OCI-LY7 (cell line): Measurements from ENCODE around the gene PEMT. TPM values are rescaled to one million over a fixed set of nuclear protein-coding genes. Genes with fewer than 3 reads are reported as not detected.

Experiments used
- BruUV-seq: library from RNA; stranded (reverse); fragments of 400-500 nt; replicated peaks from 2 replicates; lab custom pipeline; 2021; lab: Mats Ljungman, UMichigan
- CTCF ChIA-PET: fragments of 300-600 bp; sonication (Branson Sonifier 250); formaldehyde crosslinking; loops from one replicate; lab custom pipeline; 2022; ENCODE audit warnings: antibody characterized with exemption; ENCODE audit not compliant: unreplicated experiment; lab: Charles Lee
- POLR2A ChIA-PET: fragments of 300-600 bp; sonication (Branson Sonifier 250); formaldehyde crosslinking; loops from one replicate; lab custom pipeline; 2022; ENCODE audit warnings: antibody characterized with exemption; lab: Charles Lee
- DNase-seq: peaks from one replicate; pipeline ENCODE4 v3.0.0-alpha.2; 2015; ENCODE audit warnings: low spot score
- H2AFZ ChIP-seq: fragments of 200-600 bp; sonication (generic), shearing (Covaris generic); 2 replicates; pipeline ENCODE4 v1.6.1; 2014; ENCODE audit warnings: mild to moderate bottlenecking, antibody characterized with exemption, low read length, moderate library complexity
- H3K27ac ChIP-seq: fragments of 200-600 bp; sonication (generic); 2 replicates; pipeline ENCODE4 v1.5.1; 2014; ENCODE audit warnings: mixed run types, low read depth, mild to moderate bottlenecking, moderate library complexity, low read length, inconsistent platforms; ENCODE audit not compliant: poor library complexity, severe bottlenecking
- H3K36me3 ChIP-seq: fragments of 200-600 bp; sonication (generic); 2 replicates; pipeline ENCODE4 v1.6.1; 2014; ENCODE audit warnings: mild to moderate bottlenecking, antibody characterized with exemption, low read length, moderate library complexity, mixed read lengths; ENCODE audit not compliant: insufficient read depth
- H3K4me1 ChIP-seq: fragments of 200-600 bp; sonication (generic); 2 replicates; pipeline ENCODE4 v1.5.1; 2014; ENCODE audit warnings: mild to moderate bottlenecking, low read length; ENCODE audit not compliant: insufficient read depth, poor library complexity, severe bottlenecking
- H3K4me2 ChIP-seq: fragments of 200-600 bp; sonication (generic); 2 replicates; pipeline ENCODE4 v1.6.1; 2014; ENCODE audit warnings: mild to moderate bottlenecking, low read length
- H3K4me3 ChIP-seq: fragments of 200-600 bp; sonication (generic); 2 replicates; pipeline ENCODE4 v1.5.1; 2014; ENCODE audit warnings: mild to moderate bottlenecking, low read depth, low read length; ENCODE audit not compliant: poor library complexity, severe bottlenecking
- H3K79me2 ChIP-seq: fragments of 200-600 bp; sonication (generic); 2 replicates; pipeline ENCODE4 v1.6.1; 2016; ENCODE audit warnings: low read depth, mild to moderate bottlenecking, low read length, moderate library complexity, mixed read lengths; ENCODE audit not compliant: insufficient read depth
- H3K9me2 ChIP-seq: fragments of 200-600 bp; sonication (generic); 2 replicates; pipeline ENCODE4 v1.6.1; 2016; ENCODE audit warnings: mild to moderate bottlenecking, low read length, mixed read lengths; ENCODE audit not compliant: insufficient read depth
- H3K9me3 ChIP-seq: fragments of 200-600 bp; sonication (generic); 2 replicates; pipeline ENCODE4 v1.6.1; 2014; ENCODE audit warnings: mild to moderate bottlenecking, mixed run types, low read length, mixed read lengths
- H4K20me1 ChIP-seq: fragments of 200-600 bp; sonication (generic); 2 replicates; pipeline ENCODE4 v1.6.1; 2014; ENCODE audit warnings: mild to moderate bottlenecking, antibody characterized with exemption, low read length, moderate library complexity, mixed read lengths; ENCODE audit not compliant: insufficient read depth
- EZH2phosphoT487 ChIP-seq: fragments of 200-600 bp; sonication (generic); IDR thresholded peaks from 2 replicates; pipeline ENCODE4 v1.6.1; 2018; ENCODE audit warnings: low read depth, borderline replicate concordance, mild to moderate bottlenecking, mixed run types, antibody characterized with exemption, low read length, moderate library complexity, mixed read lengths
- intact Hi-C: fragments of 100-400 bp; cut with micrococcal nuclease; formaldehyde crosslinking; loops from one replicate; pipeline ENCODE4 v1.10.0; 2022; ENCODE audit not compliant: unreplicated experiment
- total RNA-seq, 2 experiments: library from RNA; depleted of rRNA in 1 of 2; stranded (reverse); fragments of >200 nt in 1 of 2; shearing (Covaris generic) in 1 of 2; gene quantifications; 2 replicates each; pipeline ENCODE4 v1.2.3, GENCODE V29; 2014 to 2022
- TF ChIP-seq, protein P1 (sequence below): fragments of 200-600 bp; sonication (generic); conservative IDR thresholded peaks from 2 replicates; pipeline ENCODE4 v1.5.1; 2014; ENCODE audit warnings: mild to moderate bottlenecking, antibody characterized with exemption, low read length, moderate library complexity, mixed read lengths

Gene PEMT
- total RNA-seq, 2 experiments from 2014 or later: 27.3 to 53.5 TPM

DNA sequence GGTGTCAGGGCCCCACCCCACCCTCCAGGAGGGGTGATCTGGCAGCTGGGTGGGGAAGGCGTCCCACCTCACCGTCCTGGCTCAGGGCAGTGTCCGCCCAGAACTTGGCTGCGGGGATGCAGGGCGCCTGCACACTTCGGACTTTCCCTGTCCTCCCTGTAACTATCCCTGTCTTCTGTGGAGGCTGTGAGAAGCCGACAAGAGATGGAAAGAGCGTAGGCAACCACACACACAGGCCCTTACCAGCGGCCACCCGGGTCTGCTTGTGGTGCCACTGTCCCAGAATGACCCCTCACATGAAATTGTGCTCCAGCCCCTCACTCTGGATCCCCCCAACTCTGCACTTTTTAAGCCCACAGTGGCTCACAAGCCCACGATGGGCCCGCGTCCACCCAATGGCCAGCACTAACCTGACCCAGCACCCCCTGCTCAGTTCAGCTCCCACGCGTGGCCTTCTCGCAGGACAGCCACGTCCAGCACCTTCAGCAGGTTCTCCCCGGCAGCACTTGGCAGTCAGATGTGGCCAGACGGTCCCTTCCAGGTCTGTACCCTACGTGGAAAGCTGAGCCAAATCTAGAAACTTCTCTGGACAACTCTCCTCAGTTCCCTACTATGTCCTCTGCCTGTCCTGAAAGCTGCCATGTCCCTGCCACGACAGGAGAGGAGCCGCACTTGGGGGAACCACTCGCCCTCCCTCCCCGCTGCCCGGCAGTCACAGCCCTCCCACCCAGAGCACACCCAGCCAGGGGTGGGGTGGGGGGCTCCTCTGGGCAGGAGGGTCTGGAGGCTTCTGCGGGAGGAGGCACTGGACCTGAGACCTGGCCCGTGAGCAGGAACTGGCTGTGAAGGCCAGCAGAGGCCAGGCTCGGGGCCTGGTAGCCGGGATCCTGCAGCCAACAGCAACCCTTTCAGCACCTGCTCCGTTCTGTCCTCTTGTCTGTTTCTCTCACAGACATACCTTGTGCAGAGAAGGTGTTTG is 38.0 kb downstream of the PEMT start:
- intact Hi-C loops: no loop called here
- CTCF ChIA-PET: no interaction called here
- H3K4me1 ChIP-seq: no peaks in the 10 kb centered on the region
- no peaks in the 10 kb centered on the region for H3K36me3 ChIP-seq
- H3K79me2 ChIP-seq: no peaks in the 10 kb centered on the region
- TF ChIP-seq, protein P1, sequence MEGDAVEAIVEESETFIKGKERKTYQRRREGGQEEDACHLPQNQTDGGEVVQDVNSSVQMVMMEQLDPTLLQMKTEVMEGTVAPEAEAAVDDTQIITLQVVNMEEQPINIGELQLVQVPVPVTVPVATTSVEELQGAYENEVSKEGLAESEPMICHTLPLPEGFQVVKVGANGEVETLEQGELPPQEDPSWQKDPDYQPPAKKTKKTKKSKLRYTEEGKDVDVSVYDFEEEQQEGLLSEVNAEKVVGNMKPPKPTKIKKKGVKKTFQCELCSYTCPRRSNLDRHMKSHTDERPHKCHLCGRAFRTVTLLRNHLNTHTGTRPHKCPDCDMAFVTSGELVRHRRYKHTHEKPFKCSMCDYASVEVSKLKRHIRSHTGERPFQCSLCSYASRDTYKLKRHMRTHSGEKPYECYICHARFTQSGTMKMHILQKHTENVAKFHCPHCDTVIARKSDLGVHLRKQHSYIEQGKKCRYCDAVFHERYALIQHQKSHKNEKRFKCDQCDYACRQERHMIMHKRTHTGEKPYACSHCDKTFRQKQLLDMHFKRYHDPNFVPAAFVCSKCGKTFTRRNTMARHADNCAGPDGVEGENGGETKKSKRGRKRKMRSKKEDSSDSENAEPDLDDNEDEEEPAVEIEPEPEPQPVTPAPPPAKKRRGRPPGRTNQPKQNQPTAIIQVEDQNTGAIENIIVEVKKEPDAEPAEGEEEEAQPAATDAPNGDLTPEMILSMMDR: no peak
- TF ChIP-seq EZH2phosphoT487: no peak
- no peaks in the 10 kb centered on the region for H3K9me2 ChIP-seq
- POLR2A ChIA-PET: interaction anchor here (0.6 to 0.7 kb wide), 2 partner anchors 431 to 485 kb away, joined by 3 to 5 read pairs; no protein-coding TSS in a partner anchor
- no peak overlapping the region for H2AFZ ChIP-seq
- DNase-seq: no peak
- no peaks in the 10 kb centered on the region for H4K20me1 ChIP-seq
- no peak overlapping the region for H3K4me2 ChIP-seq
- no peak overlapping the region for H3K4me3 ChIP-seq
- H3K9me3 ChIP-seq: no peaks in the 10 kb centered on the region
- no peak overlapping the region for H3K27ac ChIP-seq
- no TSS peak for BruUV-seq

DNA sequence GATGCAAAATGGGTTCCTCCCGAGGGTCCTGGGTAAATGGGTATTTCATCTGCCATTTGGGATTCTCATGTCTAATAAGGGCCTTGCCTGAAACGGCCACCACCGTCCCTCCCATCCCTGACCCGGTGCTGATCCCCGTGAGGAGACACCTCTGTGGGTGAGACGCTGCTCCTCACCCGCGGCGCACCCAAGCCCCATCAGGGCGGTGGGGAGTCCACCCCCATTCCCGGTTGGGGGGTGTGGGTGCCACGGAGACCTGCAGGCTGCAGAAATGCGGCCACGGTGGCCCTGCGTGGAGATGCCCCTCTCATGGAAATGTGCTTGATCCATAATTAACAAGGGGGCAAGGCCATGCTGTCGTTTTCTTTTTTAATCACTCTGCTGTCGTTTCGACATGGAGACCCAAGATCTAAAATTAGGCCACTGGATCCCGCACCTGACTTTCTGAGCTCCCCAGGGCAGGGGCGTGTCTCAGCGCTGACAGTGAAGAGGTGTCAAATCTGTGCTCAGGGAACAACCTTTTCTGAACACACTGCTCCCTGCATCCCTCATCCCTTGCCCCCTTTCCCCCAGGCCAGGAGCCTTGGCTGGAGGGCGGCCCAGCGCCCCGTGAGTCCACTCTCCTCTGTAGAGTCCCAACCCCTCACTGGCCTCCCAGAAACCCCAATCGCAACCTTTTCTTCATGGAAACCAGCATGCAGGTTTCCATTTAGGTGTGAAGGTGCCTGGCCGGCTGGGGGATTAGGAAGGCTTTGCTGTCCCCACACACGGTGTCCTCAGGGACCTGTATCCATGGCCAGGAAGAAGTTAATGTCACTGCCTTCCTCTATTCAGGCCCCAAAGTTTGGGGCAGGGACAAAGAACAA is 38.9 kb downstream of the PEMT start:
- Histone ChIP-seq H3K4me2 (no peak overlapping the region), H3K9me2 (no peaks in the 10 kb centered on the region), H3K4me3 (no peak overlapping the region), H2AFZ (no peak overlapping the region), H3K4me1 (no peaks in the 10 kb centered on the region), H3K36me3 (no peaks in the 10 kb centered on the region), H3K79me2 (no peaks in the 10 kb centered on the region), H3K27ac (no peak overlapping the region), H4K20me1 (no peaks in the 10 kb centered on the region), H3K9me3 (no peaks in the 10 kb centered on the region)
- TF ChIP-seq EZH2phosphoT487: no peak
- TF ChIP-seq, protein P1: no peak
- no peak for DNase-seq
- no TSS peak for BruUV-seq
- CTCF ChIA-PET: no interaction called here
- intact Hi-C loops: no loop called here
- POLR2A ChIA-PET: interaction anchor here (0.6 to 0.7 kb wide), 2 partner anchors 432 to 486 kb away, joined by 3 to 5 read pairs; no protein-coding TSS in a partner anchor
